Thoracic aorta (tissue), 2 donors: Measurements from ENCODE around the gene BCKDHB. TPM values are rescaled to one million over a fixed set of nuclear protein-coding genes. Genes with fewer than 3 reads are reported as not detected.
"Not testable (repeated sequence)": the region's sequence is repeated elsewhere in the genome, so short reads cannot be mapped to it uniquely, and the experiment has no call there.

Experiments
- ATAC-seq: fragments of 150-250 bp; one replicate; pipeline ENCODE4 v1.8.0; 2017; ENCODE audit warnings: low read depth; ENCODE audit not compliant: insufficient number of reproducible peaks, low FRiP score
- DNase-seq: peaks from one replicate; pipeline ENCODE4 v3.0.0-alpha.2; 2020; ENCODE audit warnings: low spot score
- H3K27ac ChIP-seq, 2 donors: fragments of 200-600 bp; sonication (generic); 1 replicate in 1 of 2; 2 replicates in 1 of 2; pipeline ENCODE4 v1.5.1; 2016; ENCODE audit warnings: mild to moderate bottlenecking in 2 of 2, moderate library complexity in 2 of 2
- H3K27me3 ChIP-seq: fragments of 200-600 bp; sonication (generic); replicated peaks from 2 replicates; pipeline ENCODE4 v1.6.0; 2016; ENCODE audit warnings: mild to moderate bottlenecking; ENCODE audit not compliant: insufficient read depth
- H3K36me3 ChIP-seq: fragments of 200-600 bp; sonication (generic); one replicate; pipeline ENCODE4 v1.5.1; 2016
- H3K4me1 ChIP-seq, 2 donors: fragments of 200-600 bp; sonication (generic); 1 replicate in 1 of 2; 2 replicates in 1 of 2; pipeline versions ENCODE4 v1.5.1 to v1.6.0; 2016; ENCODE audit warnings: low read depth in 2 of 2, mild to moderate bottlenecking in 1 of 2; ENCODE audit not compliant: control insufficient read depth in 1 of 2
- H3K4me3 ChIP-seq: fragments of 200-600 bp; sonication (generic); 2 replicates; pipeline ENCODE4 v1.5.1; 2016; ENCODE audit warnings: mild to moderate bottlenecking
- H3K9me3 ChIP-seq: fragments of 200-600 bp; sonication (generic); 2 replicates; pipeline ENCODE4 v1.5.1; 2016
- CTCF ChIP-seq: fragments of 200-600 bp; sonication (generic); IDR thresholded peaks from one replicate; pipeline ENCODE4 v1.5.1; 2019; ENCODE audit warnings: antibody characterized with exemption
- total RNA-seq, 2 donors: library from RNA; depleted of rRNA; stranded (reverse); fragments of >200 nt; gene quantifications; one replicate each; pipeline versions ENCODE4 v1.1.0 to v1.2.3, GENCODE V29; 2016

Gene BCKDHB
- total RNA-seq, 2 donors from 2014 or later, result 14.1 to 22.1 TPM

GRCh38 chr6:80105972-80106417, 476 bp upstream of the BCKDHB start:
- DNase-seq (no peak), ATAC-seq (no peak)
- TF ChIP-seq CTCF, result no peak
- no peaks in the 10 kb centered on the region for H3K9me3 ChIP-seq
- H3K4me1 ChIP-seq, result peaks cover 0 to 7% of the 10 kb centered on the region in 2 donors
- H3K36me3 ChIP-seq, result no peaks in the 10 kb centered on the region
- H3K4me3 ChIP-seq, result peak overlapping the region; percentile 81
- no peaks in the 10 kb centered on the region for H3K27me3 ChIP-seq
- peak overlapping the region; percentile 26 to 83 for H3K27ac ChIP-seq

GRCh38 chr6:80122576-80122975, 16.1 kb downstream of the BCKDHB start:
- H3K9me3 ChIP-seq, H3K36me3 ChIP-seq, H3K4me1 ChIP-seq, ATAC-seq, H3K27ac ChIP-seq, H3K27me3 ChIP-seq, H3K4me3 ChIP-seq, DNase-seq: not testable (repeated sequence)

- DNase-seq (no peak), ATAC-seq (no peak)
- Histone ChIP-seq H3K27ac (no peak overlapping the region), H3K4me3 (no peak overlapping the region), H3K36me3 (no peaks in the 10 kb centered on the region), H3K9me3 (no peaks in the 10 kb centered on the region), H3K27me3 (no peaks in the 10 kb centered on the region), H3K4me1 (peaks cover 0 to 7% of the 10 kb centered on the region in 2 donors)
- no peak for TF ChIP-seq CTCF
These were observed 20.3 kb downstream of the BCKDHB start for GRCh38 chr6:80126657-80127345.

GRCh38 chr6:80129485-80129884, 23.0 kb downstream of the BCKDHB start:
- no peak overlapping the region for H3K4me3 ChIP-seq
- H3K4me1 ChIP-seq, result peaks cover 0 to 7% of the 10 kb centered on the region in 2 donors
- H3K9me3 ChIP-seq, result no peaks in the 10 kb centered on the region
- TF ChIP-seq CTCF, result no peak
- H3K27me3 ChIP-seq, result no peaks in the 10 kb centered on the region
- no peak for DNase-seq
- no peaks in the 10 kb centered on the region for H3K36me3 ChIP-seq
- no peak overlapping the region for H3K27ac ChIP-seq
- no peak for ATAC-seq

- Histone ChIP-seq H3K27ac (no peak overlapping the region), H3K27me3 (no peaks in the 10 kb centered on the region), H3K9me3 (no peaks in the 10 kb centered on the region), H3K4me1 (peaks cover 0 to 7% of the 10 kb centered on the region in 2 donors), H3K36me3 (no peaks in the 10 kb centered on the region), H3K4me3 (no peak overlapping the region)
- TF ChIP-seq CTCF, result peak; percentile 36
- DNase-seq (peak; percentile 21), ATAC-seq (no peak)
These were observed 26.5 kb downstream of the BCKDHB start for GRCh38 chr6:80133020-80133419.

- no peak for TF ChIP-seq CTCF
These were observed 27.6 kb downstream of the BCKDHB start for GRCh38 chr6:80134065-80134464.

More at GRCh38 chr6:80134065-80134464, 27.6 kb downstream of the BCKDHB start:
- H3K27ac ChIP-seq, result no peak overlapping the region
- H3K36me3 ChIP-seq, result no peaks in the 10 kb centered on the region
- H3K4me3 ChIP-seq, result no peak overlapping the region
- no peak for ATAC-seq
- DNase-seq, result no peak
- no peaks in the 10 kb centered on the region for H3K4me1 ChIP-seq
- H3K9me3 ChIP-seq, result no peaks in the 10 kb centered on the region
- H3K27me3 ChIP-seq, result no peaks in the 10 kb centered on the region
